ENCODE data around the gene CCNK. TPM values are rescaled to one million over a fixed set of nuclear protein-coding genes. Genes with fewer than 3 reads are reported as not detected.

CCNK gene
- polyA plus RNA-seq, 2 of the 4 experiments (the other 2 are of a cell fraction): 22.7 to 46.6 TPM

- POLR2A ChIA-PET: interaction anchor here (1.2 kb wide), 1 partner anchor 35 kb away, joined by 3 read pairs; the partner anchor contains the start of genes CCNK and SETD3
- H3K4me1 ChIP-seq: peaks cover 4% of the 10 kb centered on the region; the same call in 2 of the 3 replicates
- H3K27ac ChIP-seq: no peak overlapping the region
- CTCF ChIA-PET: interaction anchor here (0.6 to 1.7 kb wide), 4 partner anchors 17 to 113 kb away, joined by 3 to 7 read pairs (median 3); no protein-coding TSS in a partner anchor
- no peak overlapping the region for H3K4me3 ChIP-seq
- 91% methylated on average over 18 of the region's 27 CpGs for WGBS (ENCODE audit: missing lambda C conversion rate)
- DNase-seq (ENCODE audit: low read depth in 1 of 2, low spot score in 1 of 2): no peak
- FAIRE-seq: no peak
- no peak for ATAC-seq
- no peaks in the 10 kb centered on the region for H3K9me3 ChIP-seq
- TF ChIP-seq ELK1 (IDR thresholded peaks at IDR 0.05; ENCODE audit: low read depth, low read length) (no peak), REST (IDR thresholded peaks at IDR 0.05) (no peak), ZSCAN20 (CRISPR knock-in tag; IDR thresholded peaks at IDR 0.05) (no peak), ZNF302 (CRISPR knock-in tag; IDR thresholded peaks at IDR 0.05) (no peak), NR3C1 (IDR thresholded peaks at IDR 0.05) (no peak), KDM1A (IDR thresholded peaks at IDR 0.05; ENCODE audit: low read depth) (no peak), MYC (IDR thresholded peaks at IDR 0.05; ENCODE audit: borderline replicate concordance, low read length) (no peak), RAD21 (conservative IDR thresholded peaks at IDR 0.05 in 1 of 2, IDR thresholded peaks at IDR 0.05 in 1 of 2) (no peak), POLR2A (IDR thresholded peaks at IDR 0.05; ENCODE audit: low read length) (no peak), POLR2AphosphoS2 (conservative IDR thresholded peaks at IDR 0.05; ENCODE audit: low read length) (no peak), CHD2 (IDR thresholded peaks at IDR 0.05; ENCODE audit: low read length, partially characterized antibody) (no peak), SMC3 (IDR thresholded peaks at IDR 0.05) (no peak)
- H3K4me2 ChIP-seq: no peak overlapping the region
Observed at GRCh38 chr14:99515301-99516155, 34.3 kb downstream of the CCNK start.

GRCh38 chr14:99516156-99516870, 35.1 kb downstream of the CCNK start:
- no peak overlapping the region for H3K4me3 ChIP-seq
- ChIA-PET POLR2A (interaction anchor here (1.2 kb wide), 1 partner anchor 35 kb away, joined by 3 read pairs; the partner anchor contains the start of genes CCNK and SETD3), CTCF (interaction anchor here (0.5 to 2.1 kb wide), 7 partner anchors 18 to 171 kb away, joined by 3 to 11 read pairs (median 5); no protein-coding TSS in a partner anchor)
- H3K4me1 ChIP-seq: peaks cover 4% of the 10 kb centered on the region; the same call in 2 of the 3 replicates
- H3K4me2 ChIP-seq: no peak overlapping the region
- DNase-seq (ENCODE audit: low read depth in 1 of 2, low spot score in 1 of 2) (no peak), FAIRE-seq (no peak), ATAC-seq (no peak)
- H3K9me3 ChIP-seq: no peaks in the 10 kb centered on the region
- 93% methylated on average over 22 of the region's 24 CpGs for WGBS (ENCODE audit: missing lambda C conversion rate)
- TF ChIP-seq HOXB13 (CRISPR knock-in tag; IDR thresholded peaks at IDR 0.05; ENCODE audit: low read depth): no peak
- TF ChIP-seq EP300 (IDR thresholded peaks at IDR 0.05): no peak
- TF ChIP-seq MYC (IDR thresholded peaks at IDR 0.05; ENCODE audit: borderline replicate concordance, low read length): no peak
- TF ChIP-seq CHD4 (IDR thresholded peaks at IDR 0.05; ENCODE audit: borderline replicate concordance): no peak
- no peak overlapping the region for H3K27ac ChIP-seq
